ENCODE measurements around the gene TMPRSS5.

Gene TMPRSS5

DNA sequence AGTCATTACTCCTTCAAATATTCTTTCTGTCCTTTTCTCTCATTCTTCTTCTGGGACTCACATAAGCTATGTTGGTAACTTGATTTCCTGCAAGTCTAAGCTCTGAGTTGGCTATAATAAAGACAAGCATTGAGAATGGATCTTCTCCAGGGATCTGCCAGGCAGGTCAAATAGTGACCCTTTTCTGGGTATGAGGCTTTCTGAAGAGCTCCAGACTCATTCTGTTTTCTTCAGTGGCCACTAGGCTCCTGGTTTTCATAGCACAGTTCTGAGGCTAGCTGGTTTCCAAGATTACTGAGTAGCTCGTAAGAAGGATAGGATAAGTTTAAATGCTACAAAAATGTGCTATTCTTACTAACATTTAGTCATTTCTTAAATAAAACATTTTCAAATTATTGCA, 38.3 kb downstream of the TMPRSS5 start:
- DNase-seq (ENCODE audit: low read depth): no peak

GRCh38 chr11:113666584-113666983, 39.5 kb downstream of the TMPRSS5 start:
- DNase-seq (ENCODE audit: low read depth): no peak

DNA sequence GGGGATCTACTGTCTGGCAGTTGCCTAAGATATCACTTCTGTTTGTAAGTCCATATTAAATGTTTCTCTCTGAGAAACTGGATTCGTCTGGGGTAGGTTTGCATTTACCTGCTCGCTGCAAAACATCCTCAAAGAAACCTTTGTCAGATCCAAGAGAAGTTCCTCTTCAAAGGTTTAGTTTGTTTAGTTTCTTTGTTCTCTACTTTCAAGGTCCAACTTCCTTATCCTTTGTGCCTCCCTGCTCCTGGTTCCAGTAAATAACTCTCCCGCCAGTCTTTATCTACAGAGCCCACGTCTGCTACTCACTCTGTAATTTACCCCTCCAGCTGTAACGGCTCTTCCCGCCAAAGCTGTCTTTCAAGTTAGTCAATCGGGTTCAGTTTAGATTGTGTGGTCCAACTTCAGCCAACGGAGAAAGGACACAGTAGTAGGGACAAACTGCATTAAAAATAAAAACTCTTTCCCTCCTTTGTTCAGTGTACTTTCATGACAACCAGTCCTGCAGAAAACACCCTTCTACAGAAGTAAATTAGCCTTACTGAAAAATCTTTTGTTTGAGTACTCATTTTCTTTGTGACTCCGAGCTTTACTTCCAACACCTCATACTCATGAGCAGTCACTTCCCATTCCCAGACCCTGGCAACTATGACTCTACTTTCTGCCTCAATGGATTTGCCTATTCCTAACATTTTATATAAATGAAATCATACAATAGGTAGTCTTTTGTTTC, 41.0 kb downstream of the TMPRSS5 start:
- no peak for DNase-seq (ENCODE audit: low read depth)

DNA sequence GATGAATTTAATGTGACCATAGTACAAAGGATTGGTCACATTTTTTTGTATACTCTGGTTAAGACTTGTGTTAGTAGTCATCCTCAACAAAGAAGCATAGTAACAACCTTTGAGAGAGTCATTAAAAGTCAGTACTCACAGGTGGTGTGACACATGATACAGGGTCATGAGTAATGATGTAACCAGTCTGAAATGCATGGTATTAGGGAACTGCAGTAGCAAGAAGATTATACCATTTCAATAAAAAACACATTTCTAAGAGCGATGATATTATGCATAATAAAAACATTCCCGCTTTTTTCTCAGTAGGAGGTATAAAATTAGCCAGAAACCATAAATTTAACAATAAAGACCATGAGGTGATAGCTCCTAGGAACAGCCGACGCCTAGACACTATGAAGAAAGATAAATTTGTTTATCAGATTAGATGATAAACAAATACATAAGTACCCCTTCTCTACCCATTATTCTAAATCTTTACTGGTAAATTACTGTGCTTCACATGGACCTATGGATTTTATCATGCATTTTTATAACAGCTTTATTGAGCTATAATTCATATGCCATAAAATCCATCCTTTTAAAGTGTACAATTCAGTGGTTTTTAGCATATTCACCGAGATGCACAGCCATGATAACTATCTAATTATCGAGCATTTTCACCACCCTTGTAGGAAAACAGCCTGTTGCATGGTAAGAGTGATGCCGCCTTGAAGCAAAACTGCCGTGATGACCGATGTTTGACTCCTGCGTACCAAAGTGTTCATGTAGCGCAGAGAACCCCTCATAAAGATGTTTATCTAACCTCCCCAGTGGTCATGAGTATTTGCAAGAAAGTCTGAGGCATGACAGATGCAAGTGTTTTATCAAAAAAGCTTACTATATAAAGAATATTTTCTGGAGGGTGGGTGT, 41.8 kb downstream of the TMPRSS5 start:
- no peak for DNase-seq (ENCODE audit: low read depth)

DNA sequence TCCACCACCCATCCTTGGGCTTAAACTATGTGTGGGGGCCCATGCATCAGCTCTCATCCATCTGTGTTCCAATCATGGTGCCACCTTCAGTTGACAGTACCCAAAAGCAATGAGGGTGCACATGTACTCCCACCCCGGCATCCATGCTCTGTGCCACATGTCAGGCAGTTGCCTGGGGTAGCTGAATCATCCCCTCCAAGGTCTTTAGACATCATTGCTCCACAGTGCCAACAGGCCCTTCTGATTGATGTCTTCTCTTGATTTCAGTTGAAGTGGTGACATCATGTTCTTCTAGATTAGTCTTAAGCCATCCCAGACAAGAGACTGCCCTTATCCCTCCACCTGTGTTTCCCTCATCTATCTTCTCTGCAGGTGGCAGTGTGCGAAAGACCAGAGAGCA, 42.5 kb downstream of the TMPRSS5 start:
- DNase-seq (ENCODE audit: low read depth): no peak

DNA sequence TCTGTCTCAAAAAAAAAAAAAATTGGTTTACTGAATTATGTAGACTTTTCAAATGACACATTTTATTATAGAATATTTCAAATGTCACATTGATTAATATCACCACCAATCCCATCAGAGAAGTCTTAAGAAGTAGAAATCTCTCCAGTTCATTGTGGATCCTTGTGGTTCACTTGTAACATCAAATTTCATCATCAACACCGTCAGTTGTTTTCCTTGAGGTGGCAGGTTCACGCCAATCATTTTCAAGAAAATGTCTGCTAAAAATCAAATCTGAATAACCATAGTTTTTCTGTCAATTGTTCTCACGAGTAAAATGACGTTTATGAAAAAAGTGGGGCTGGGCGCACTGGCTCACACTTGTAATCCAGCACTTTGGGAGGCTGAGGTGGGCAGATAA, 50.3 kb downstream of the TMPRSS5 start:
- no peak for DNase-seq (ENCODE audit: low read depth)

DNA sequence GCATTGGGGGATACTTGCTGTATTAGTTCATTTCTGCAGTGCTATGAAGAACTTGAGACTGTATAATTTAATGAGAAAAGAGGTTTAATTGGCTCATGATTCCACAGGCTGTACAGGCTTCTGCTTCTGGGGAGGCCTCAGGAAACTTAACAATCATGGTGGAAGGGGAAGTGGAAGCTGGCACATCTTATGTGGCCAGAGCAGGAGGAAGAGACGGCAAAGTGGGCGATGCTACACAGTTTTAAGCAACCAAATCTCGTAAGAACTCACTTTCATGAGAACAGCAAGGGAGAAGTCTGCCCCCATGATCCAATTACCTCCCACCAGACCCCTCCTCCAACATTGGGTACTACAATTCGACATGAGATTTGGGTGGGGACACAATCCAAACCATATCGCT, 55.1 kb downstream of the TMPRSS5 start:
- DNase-seq (ENCODE audit: low read depth): no peak

GRCh38 chr11:113649311-113649710, 56.8 kb downstream of the TMPRSS5 start:
- no peak for DNase-seq (ENCODE audit: low read depth)

GRCh38 chr11:113647856-113648255, 58.3 kb downstream of the TMPRSS5 start:
- DNase-seq (ENCODE audit: low read depth): no peak

GRCh38 chr11:113647108-113647507, 59.0 kb downstream of the TMPRSS5 start:
- DNase-seq (ENCODE audit: low read depth): no peak

- no peak for DNase-seq (ENCODE audit: low read depth)
Observed at GRCh38 chr11:113645593-113646349, 60.3 kb downstream of the TMPRSS5 start.

- DNase-seq (ENCODE audit: low read depth): no peak
Observed at GRCh38 chr11:113644605-113645004, 61.5 kb downstream of the TMPRSS5 start.

DNA sequence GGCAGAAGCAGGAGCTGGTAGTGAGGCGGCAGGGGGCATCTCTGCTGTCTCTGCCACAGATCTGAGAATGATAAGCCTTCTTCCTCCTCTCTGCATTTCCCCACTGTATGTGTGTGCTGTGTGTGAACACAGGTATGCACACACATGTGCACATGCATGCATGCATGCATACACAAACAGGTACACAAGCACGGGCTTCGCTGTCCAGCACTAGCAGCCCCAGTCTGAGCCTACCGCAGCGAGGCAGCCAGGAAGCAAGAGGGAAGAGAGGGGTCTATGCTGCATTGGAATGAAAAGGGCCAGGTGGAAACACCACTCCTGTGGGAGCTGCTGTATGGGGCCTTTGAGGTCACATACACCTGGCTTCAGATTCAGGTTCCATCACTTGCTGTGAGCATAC, 62.4 kb downstream of the TMPRSS5 start:
- no peak for DNase-seq (ENCODE audit: low read depth)

DNA sequence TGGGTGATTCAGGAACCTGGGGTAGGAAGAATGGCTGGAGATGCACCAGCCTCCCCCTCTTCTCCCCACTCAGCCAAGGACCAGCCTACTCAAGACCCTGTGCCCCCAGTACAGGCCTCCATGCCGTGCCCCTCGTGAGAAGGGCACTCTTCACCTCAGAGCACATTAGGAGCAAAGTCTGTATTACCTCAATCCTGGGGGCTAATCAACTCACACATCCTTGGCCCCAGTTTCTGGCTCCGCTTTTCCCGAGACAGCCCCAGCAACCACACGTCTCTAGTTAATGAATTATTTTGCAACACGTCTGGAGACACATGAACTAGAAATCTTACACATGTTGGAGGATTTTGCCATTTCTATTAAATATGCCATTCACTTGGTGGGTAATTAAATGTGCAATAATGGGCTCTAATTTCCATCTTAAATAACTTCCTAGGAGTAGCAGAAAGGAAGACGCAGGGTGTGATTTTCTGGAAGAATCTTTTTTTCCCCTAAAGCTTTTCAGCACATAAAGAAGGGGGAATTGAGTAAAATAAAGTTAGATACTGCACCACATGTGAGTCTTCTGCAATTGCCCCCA, 63.0 kb downstream of the TMPRSS5 start:
- DNase-seq (ENCODE audit: low read depth): no peak

GRCh38 chr11:113642090-113642489, 64.0 kb downstream of the TMPRSS5 start:
- no peak for DNase-seq (ENCODE audit: low read depth)

DNA sequence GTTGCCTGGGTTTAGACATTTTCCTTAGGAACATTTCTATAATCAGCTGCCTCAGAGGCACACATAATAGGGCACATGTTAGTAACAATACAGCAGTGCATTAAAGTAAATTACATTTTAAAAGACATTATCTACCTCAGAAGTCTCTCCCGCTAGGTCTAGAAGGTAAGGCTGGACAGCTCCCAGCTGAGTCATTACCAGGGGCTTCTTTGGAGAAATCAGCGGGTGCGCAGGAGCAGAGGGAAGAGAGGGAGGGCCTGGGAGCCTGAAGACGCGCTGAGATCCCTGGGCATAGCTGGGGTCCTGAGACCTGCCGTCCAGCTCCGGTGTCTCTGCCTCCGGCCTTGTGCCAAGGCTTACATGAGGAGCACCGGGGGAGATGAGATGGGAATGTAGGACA, 67.7 kb downstream of the TMPRSS5 start:
- DNase-seq (ENCODE audit: low read depth): no peak

DNA sequence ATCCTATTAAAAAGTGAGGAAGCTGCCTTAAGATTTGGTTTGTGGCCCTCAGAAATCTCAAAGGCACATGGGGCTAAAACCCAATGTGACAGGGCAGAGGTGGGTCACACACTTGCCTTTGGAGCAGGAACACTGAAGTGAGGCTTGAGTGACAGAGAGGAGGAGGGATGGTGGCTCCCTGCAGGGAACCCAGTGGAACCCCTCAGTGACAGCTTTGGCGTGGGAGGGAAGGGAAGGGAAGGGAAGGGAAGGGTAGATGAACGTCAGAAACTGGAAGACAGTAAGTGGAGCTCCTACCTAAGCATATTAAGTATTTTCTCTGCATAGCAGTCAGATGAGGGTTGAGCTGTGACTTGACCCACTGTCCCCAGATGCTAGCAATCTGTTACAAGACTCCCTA, 68.5 kb downstream of the TMPRSS5 start:
- DNase-seq (ENCODE audit: low read depth): no peak
